K562 (cell line): ENCODE results near the gene LSM4. TPM values are rescaled to one million over a fixed set of nuclear protein-coding genes. Genes with fewer than 3 reads are reported as not detected.

ENCODE experiments used
- ATAC-seq: fragments of 200-7000 bp; cut with Tn5 transposase; 3 replicates; pipeline ENCODE4 v1.9.1; 2020; ENCODE audit warnings: moderate library complexity
- BruUV-seq: library from RNA; stranded (reverse); fragments of 400-500 nt; replicated peaks from 2 replicates; lab custom pipeline; 2021; lab: Mats Ljungman, UMichigan
- CTCF ChIA-PET: fragments of 300-600 bp; formaldehyde crosslinking; extraction: SDS; loops from one replicate; lab custom pipeline; 2021; ENCODE audit warnings: low intra/inter-chr PET ratio; lab: Yijun Ruan, JAX
- POLR2A ChIA-PET: fragments of 300-600, 350-650 bp; sonication (Branson Sonifier 250); formaldehyde crosslinking; extraction: SDS; loops from one replicate; lab custom pipeline; 2021; ENCODE audit warnings: antibody characterized with exemption, inconsistent platforms; lab: Yijun Ruan, JAX
- DNase-seq, 4 experiments: peaks; one replicate each; pipeline versions ENCODE4 v3.0.0 to v3.0.0-alpha.2; 2011 to 2018; ENCODE audit warnings: low spot score in 3 of 4, mixed read lengths in 3 of 4; ENCODE audit errors: extremely low read depth in 1 of 4
- FAIRE-seq: peaks from 2 replicates; lab custom pipeline; 2011; peaks lifted over from hg19 to GRCh38; lab: Jason Lieb, UNC
- H2AFZ ChIP-seq: 2 replicates; pipeline ENCODE4 v1.6.0; 2011; ENCODE audit warnings: low read depth, low read length, control low read depth, inconsistent platforms
- H3K27ac ChIP-seq: fragments of 200-600 bp; 3 replicates; pipeline ENCODE4 v1.8.0; 2011; ENCODE audit warnings: low read depth, mild to moderate bottlenecking, control low read depth, inconsistent platforms, low read length, moderate library complexity, mixed read lengths; ENCODE audit errors: extremely low read depth
- H3K27me3 ChIP-seq, 2 experiments: fragments of 300-600 bp in 1 of 2; 2 replicates in 1 of 2; 3 replicates in 1 of 2; pipeline versions ENCODE4 v1.6.0 to v1.8.0; 2011; ENCODE audit warnings: inconsistent platforms in 2 of 2, low read length in 2 of 2, mild to moderate bottlenecking in 1 of 2, mixed read lengths in 1 of 2, moderate library complexity in 1 of 2; ENCODE audit not compliant: control insufficient read depth in 2 of 2, insufficient read depth in 2 of 2
- H3K36me3 ChIP-seq: fragments of 300-600 bp; 3 replicates; pipeline ENCODE4 v1.8.0; 2011; ENCODE audit warnings: mild to moderate bottlenecking, low read length, inconsistent platforms; ENCODE audit not compliant: control insufficient read depth, insufficient read depth
- H3K4me1 ChIP-seq, 2 experiments: fragments of 200-600 bp in 1 of 2; replicated peaks in 1 of 2; 2 replicates in 1 of 2; 3 replicates in 1 of 2; pipeline versions ENCODE4 v1.5.1 to v1.8.0; 2011; ENCODE audit warnings: inconsistent platforms in 2 of 2, low read length in 2 of 2, mild to moderate bottlenecking in 1 of 2, mixed read lengths in 1 of 2, moderate library complexity in 1 of 2; ENCODE audit not compliant: control insufficient read depth in 2 of 2, insufficient read depth in 2 of 2
- H3K4me2 ChIP-seq: 2 replicates; pipeline ENCODE4 v1.6.1; 2011; ENCODE audit warnings: low read length, control low read depth, inconsistent platforms, mixed read lengths; ENCODE audit not compliant: insufficient read depth
- H3K4me3 ChIP-seq: fragments of 200-600 bp; sonication (generic), shearing (Covaris generic); 2 replicates; pipeline ENCODE4 v1.5.1; 2016; ENCODE audit warnings: control low read depth, inconsistent platforms
- H3K79me2 ChIP-seq: fragments of 200-600 bp; 3 replicates; pipeline ENCODE4 v1.8.0; 2011; ENCODE audit warnings: low read length, inconsistent platforms; ENCODE audit not compliant: control insufficient read depth, insufficient read depth
- H3K9ac ChIP-seq, 2 experiments: 2 replicates each; pipeline versions ENCODE4 v1.6.0 to v1.6.1; 2011; ENCODE audit warnings: low read depth in 2 of 2, low read length in 2 of 2, control low read depth in 1 of 2, inconsistent platforms in 1 of 2, mild to moderate bottlenecking in 1 of 2, mixed read lengths in 1 of 2; ENCODE audit not compliant: insufficient read depth in 1 of 2
- H3K9me1 ChIP-seq: one replicate; pipeline ENCODE4 v1.6.0; 2011; ENCODE audit warnings: inconsistent platforms, mild to moderate bottlenecking, low read length, moderate library complexity; ENCODE audit not compliant: control insufficient read depth, insufficient read depth
- H3K9me3 ChIP-seq: replicated peaks from 2 replicates; pipeline ENCODE4 v1.5.1; 2011; ENCODE audit warnings: low read depth, low read length, inconsistent platforms; ENCODE audit not compliant: control insufficient read depth, insufficient read depth
- H4K20me1 ChIP-seq: replicated peaks from 2 replicates; pipeline ENCODE4 v1.6.1; 2011; ENCODE audit warnings: low read length, inconsistent platforms, mixed read lengths; ENCODE audit not compliant: control insufficient read depth, insufficient read depth
- POLR2G ChIP-seq: fragments of 200-400 bp; formaldehyde crosslinking; IDR thresholded peaks from 2 replicates; pipeline ENCODE4 v1.6.1; 2017; ENCODE audit warnings: low read depth, mild to moderate bottlenecking, antibody characterized with exemption, low read length, moderate library complexity
- RBFOX2 ChIP-seq: fragments of 200-400 bp; formaldehyde crosslinking; IDR thresholded peaks from 2 replicates; pipeline ENCODE4 v1.6.1; 2017; ENCODE audit warnings: low read depth, mild to moderate bottlenecking, low read length, moderate library complexity
- ZNF165 ChIP-seq: fragments of 250-450 bp; sonication (Bioruptor Pico); IDR thresholded peaks from 2 replicates; pipeline ENCODE4 v1.4.0; 2020; ENCODE audit warnings: borderline replicate concordance
- ZNF197 ChIP-seq: fragments of 200-800 bp; sonication (Bioruptor generic); IDR thresholded peaks from 2 replicates; pipeline ENCODE4 v1.6.1; 2016; ENCODE audit warnings: low read depth, missing genetic modification characterization, missing compliant biosample characterization
- WGBS: fragments of 100-300 bp; shearing (Covaris generic); methylation state at CpG from one replicate; pipeline ENCODE4 v1.1.6; 2016; ENCODE audit warnings: low coverage, mixed read lengths; ENCODE audit not compliant: insufficient coverage; ENCODE audit errors: missing lambda C conversion rate; 5-methylcytosine and 5-hydroxymethylcytosine counted together
- in situ Hi-C: fragments of 300-500 bp; cut with MboI; formaldehyde crosslinking; loops from 4 replicates; pipeline ENCODE4 v1.15.0; 2018; ENCODE audit warnings: inconsistent platforms, mixed read lengths
- intact Hi-C: fragments of 100-400 bp; cut with micrococcal nuclease; formaldehyde crosslinking; loops from 2 replicates; pipeline ENCODE4 v1.14.2; 2022
- polyA plus RNA-seq, 8 experiments: library from polyadenylated mRNA; depleted of rRNA in 4 of 8; stranded (reverse) in 5 of 8; unstranded in 3 of 8; fragments of >200 nt; fragmentation: Nextera tagmentation in 2 of 8; fragmentation: Illumina TruSeq in 1 of 8; extraction: Ambion mirVana in 2 of 8; extraction: Trizol in 1 of 8; gene quantifications; 2 replicates each; pipeline versions ENCODE4 v1.2.1 to v1.2.3, GENCODE V29; 2011 to 2014; ENCODE audit warnings: inconsistent platforms in 1 of 8, missing spikeins in 1 of 8
- total RNA-seq, 7 experiments: library from RNA; depleted of rRNA in 6 of 7; stranded (reverse); fragments of >200 nt in 6 of 7; fragmentation: Illumina TruSeq in 2 of 7; extraction: Trizol in 2 of 7; gene quantifications; 2 replicates each; pipeline versions ENCODE4 v1.2.1 to v1.2.3, GENCODE V29; 2011 to 2021; ENCODE audit warnings: low replicate concordance in 1 of 7
- TF ChIP-seq, protein P1 (sequence below): sonication (generic); formaldehyde crosslinking; IDR thresholded peaks from 2 replicates; pipeline ENCODE4 v1.8.1; 2022; ENCODE audit warnings: missing genetic modification reagents
- TF ChIP-seq, protein P2 (sequence below): sonication (generic); formaldehyde crosslinking; IDR thresholded peaks from 2 replicates; pipeline ENCODE4 v1.8.1; 2023; ENCODE audit warnings: mild to moderate bottlenecking, missing genetic modification reagents

LSM4 gene
- total and polyA plus RNA-seq, 9 of the 15 experiments (the other 6 are each of a cell fraction or from before 2014, with no cell fraction given), result 11.9 to 763 (median 202) TPM

DNA sequence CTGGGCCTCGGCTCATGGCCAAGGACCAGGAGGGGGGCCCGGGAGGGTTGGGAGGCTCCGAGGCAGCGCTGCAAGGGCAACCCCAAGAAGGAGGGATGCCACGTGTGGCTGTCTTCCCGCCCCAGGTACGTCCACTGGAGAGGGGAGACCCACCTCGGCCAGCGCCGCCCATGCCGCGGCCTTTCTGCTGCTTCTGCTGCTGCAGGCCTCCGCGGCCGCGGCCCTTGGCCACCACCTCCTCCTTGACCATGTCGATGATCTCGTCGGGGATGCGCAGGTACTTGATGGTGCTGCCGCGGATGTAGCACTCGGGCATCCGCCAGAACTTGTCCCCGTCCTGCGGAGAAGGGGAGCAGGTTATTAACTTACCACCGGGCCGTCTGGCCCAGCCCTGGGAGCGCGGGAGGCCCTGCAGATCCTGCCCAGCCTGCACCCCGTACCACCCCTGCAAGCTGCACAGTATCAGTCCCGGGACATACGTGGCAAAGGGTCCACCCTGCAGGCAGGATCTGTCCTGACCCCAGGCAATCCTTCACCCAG lies 13.3 kb downstream of the LSM4 start:
- intact Hi-C loops (no loop called here), in situ Hi-C loops (no loop called here)
- H3K4me1 ChIP-seq, result peaks cover 6 to 75% of the 10 kb centered on the region in 2 experiments; a peak in 4 of 5 replicates
- H3K79me2 ChIP-seq, result peaks cover 14% of the 10 kb centered on the region
- ChIA-PET CTCF (no interaction called here), POLR2A (no interaction called here)
- no peak overlapping the region for H3K4me3 ChIP-seq
- WGBS, result 94% methylated on average over 17 of the region's 33 CpGs
- no peak overlapping the region for H2AFZ ChIP-seq
- peak; percentile 66 for TF ChIP-seq POLR2G
- TF ChIP-seq ZNF197, result no peak
- TF ChIP-seq RBFOX2, result peak; percentile 59
- no peak for TF ChIP-seq ZNF165 (CRISPR knock-in tag)
- TF ChIP-seq, protein P1, sequence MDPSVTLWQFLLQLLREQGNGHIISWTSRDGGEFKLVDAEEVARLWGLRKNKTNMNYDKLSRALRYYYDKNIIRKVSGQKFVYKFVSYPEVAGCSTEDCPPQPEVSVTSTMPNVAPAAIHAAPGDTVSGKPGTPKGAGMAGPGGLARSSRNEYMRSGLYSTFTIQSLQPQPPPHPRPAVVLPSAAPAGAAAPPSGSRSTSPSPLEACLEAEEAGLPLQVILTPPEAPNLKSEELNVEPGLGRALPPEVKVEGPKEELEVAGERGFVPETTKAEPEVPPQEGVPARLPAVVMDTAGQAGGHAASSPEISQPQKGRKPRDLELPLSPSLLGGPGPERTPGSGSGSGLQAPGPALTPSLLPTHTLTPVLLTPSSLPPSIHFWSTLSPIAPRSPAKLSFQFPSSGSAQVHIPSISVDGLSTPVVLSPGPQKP, result no peak
- TF ChIP-seq, protein P2, sequence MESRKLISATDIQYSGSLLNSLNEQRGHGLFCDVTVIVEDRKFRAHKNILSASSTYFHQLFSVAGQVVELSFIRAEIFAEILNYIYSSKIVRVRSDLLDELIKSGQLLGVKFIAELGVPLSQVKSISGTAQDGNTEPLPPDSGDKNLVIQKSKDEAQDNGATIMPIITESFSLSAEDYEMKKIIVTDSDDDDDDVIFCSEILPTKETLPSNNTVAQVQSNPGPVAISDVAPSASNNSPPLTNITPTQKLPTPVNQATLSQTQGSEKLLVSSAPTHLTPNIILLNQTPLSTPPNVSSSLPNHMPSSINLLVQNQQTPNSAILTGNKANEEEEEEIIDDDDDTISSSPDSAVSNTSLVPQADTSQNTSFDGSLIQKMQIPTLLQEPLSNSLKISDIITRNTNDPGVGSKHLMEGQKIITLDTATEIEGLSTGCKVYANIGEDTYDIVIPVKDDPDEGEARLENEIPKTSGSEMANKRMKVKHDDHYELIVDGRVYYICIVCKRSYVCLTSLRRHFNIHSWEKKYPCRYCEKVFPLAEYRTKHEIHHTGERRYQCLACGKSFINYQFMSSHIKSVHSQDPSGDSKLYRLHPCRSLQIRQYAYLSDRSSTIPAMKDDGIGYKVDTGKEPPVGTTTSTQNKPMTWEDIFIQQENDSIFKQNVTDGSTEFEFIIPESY (CRISPR knock-in tag), result peak; percentile 86
- H3K27me3 ChIP-seq, result no peaks in the 10 kb centered on the region
- H3K4me2 ChIP-seq, result no peak overlapping the region
- DNase-seq (peak in 1 of 4 experiments; percentile 6), ATAC-seq (no peak), FAIRE-seq (no peak)
- no peaks in the 10 kb centered on the region for H3K9me1 ChIP-seq
- peak overlapping the region in 1 of 2 experiments; percentile 46; a peak in 1 of 4 replicates for H3K9ac ChIP-seq
- no TSS peak for BruUV-seq
- no peak overlapping the region for H3K27ac ChIP-seq
- no peaks in the 10 kb centered on the region for H3K9me3 ChIP-seq
- H4K20me1 ChIP-seq, result no peaks in the 10 kb centered on the region
- H3K36me3 ChIP-seq, result peaks cover 89% of the 10 kb centered on the region
